GM21423 (cell line): ENCODE data around the gene CFAP54.
A peak's percentile ranks its signal among the peaks of the same experiment; 100 is the strongest.
"Not testable (repeated sequence)": the region's sequence is repeated elsewhere in the genome, so short reads cannot be mapped to it uniquely, and the experiment has no call there.

Experiments used
- ATAC-seq: cut with Tn5 transposase; IDR thresholded peaks from one replicate; pipeline ENCODE4 v1.9.1; 2021; ENCODE audit warnings: mild to moderate bottlenecking, moderate library complexity; ENCODE audit not compliant: unreplicated experiment

The CFAP54 gene

DNA sequence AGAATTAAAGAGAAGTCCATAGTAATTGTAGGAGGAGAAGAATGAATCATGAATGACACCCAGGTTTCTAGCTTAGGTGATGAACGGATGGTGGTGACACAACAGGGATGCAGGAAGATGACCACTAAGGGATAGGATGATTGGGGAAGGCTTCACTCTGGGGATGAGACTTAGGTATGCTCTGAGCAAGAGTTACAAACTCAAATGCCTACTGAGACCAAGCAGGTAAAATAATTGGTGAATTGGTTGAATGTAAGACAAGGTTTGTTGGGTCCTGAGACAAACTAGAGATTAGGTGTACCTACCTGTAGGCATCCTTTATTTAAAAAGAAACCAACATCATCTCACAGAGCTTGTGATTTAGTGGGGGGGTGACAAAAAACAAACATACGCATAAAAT lies 116.3 kb downstream of the CFAP54 start:
- ATAC-seq = no peak

DNA sequence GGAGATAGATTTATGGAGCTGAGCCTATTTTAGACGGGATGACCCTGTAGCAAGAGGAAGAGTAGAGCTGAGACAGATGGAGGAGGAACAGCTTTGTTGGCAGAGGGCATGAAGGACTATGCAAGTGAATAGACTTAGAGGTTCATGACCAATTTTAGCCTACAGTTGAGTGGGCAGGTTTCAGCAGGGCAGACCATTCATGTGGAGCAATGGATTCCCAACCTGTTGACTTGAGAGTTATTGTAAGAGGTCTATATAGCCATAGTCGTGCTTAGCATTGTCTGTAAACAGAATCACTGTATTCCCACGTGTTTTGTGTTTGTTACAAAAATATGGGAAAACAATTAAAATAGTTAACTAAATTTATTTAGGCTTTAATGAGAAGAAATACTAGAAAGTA lies 116.8 kb downstream of the CFAP54 start:
- ATAC-seq = no peak

DNA sequence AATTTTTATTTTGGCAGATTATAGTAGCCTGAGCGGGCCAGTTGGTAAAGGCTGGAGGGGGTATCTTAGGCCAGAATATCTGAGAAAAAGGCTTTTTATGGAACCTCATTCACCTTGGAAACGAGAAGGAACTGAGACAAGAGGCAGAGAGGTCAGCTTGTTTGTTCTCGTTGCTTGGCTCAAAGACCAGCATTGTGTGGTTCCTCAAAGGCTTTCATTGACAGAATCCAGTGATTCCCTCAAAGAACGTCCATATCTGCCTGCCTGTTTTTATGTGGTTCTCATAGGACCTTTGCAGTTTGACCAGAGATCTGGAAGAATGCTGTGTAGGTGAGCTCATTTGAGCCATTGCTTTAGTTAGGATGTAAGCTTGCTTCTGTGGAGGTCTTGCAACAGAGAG lies 117.3 kb downstream of the CFAP54 start:
- no peak for ATAC-seq

DNA sequence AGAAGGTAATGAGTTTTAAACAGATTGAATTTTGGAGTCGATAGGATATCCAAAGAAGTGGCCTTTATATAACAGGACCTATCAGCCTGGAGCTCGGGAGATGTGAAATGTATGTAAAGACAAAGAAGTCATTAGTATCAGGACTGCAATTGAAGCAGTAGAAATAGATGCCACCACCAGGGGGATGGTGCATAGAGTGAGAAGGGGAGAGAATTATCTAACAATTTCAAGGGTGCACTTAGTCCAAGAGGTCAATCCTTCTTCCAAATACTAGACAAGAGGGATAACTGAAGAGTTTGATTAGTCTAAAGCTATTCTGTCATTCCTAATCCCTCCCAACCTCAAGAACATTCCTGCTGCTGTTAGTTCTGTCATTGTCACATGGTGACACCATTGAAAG lies 127.8 kb downstream of the CFAP54 start:
- no peak for ATAC-seq

DNA sequence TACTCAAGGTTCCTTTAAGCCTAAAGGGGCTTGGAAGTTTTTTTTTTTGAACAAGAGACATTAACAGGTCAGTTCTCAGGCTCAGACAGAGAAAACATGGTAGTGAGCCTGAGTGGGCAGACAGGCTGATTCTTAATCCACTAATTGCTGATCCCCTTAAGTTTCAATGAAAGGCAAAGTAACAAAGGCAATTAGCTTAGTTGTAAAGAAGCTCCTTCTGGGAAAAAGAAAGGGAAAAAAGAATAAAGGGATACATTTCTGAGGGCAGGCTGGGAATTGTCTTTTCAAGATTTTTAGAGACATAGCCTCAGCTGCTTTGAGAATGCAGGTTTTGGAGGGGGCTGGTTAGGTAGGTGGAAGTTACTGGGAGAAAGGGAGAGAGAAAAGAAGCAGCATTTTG lies 133.8 kb downstream of the CFAP54 start:
- no peak for ATAC-seq

DNA sequence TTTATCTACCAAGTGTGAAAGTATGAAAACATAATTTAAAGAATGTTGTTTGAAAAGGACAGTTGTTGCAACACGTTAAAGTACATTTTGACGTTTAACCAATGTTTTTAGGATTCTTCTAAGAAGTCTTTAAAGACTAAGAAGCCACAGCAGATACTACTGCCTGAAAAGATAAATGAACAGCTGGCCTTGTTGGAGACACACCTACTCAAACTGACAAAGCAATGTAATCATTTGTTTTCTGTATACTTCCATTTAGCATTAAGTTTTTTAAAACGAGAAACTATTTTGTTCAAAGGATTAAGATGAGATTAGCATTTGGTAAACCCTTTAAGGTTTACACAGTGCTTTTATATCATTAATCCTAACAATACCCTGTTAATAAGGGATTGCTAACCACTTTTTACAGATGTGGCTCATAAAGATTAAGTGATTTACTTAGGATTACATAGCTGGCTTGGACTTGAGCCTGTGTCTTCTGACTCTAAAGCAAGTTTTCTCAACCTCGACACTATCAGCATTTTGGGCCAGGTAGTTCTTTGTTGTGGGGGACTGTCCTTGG lies 134.4 kb downstream of the CFAP54 start:
- no peak for ATAC-seq

DNA sequence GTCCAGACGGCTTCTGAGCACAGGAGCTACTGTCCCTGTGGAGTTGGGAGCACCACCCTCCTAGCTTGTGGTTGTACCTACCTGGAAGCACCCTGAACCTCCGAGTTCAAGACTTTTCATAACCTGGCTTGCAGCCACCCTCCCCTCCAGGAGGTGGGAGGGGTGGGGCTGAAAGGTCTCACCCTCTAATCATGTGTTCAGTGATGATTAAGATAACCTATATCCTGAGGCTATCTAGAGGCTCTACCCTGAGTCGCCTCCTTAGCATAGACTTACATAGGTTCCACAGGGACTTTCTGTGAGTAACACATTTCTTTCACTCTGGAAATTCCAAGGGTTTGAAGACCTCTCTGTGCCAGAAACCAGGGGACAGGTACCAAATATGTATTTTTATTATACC lies 146.5 kb downstream of the CFAP54 start:
- ATAC-seq = no peak

DNA sequence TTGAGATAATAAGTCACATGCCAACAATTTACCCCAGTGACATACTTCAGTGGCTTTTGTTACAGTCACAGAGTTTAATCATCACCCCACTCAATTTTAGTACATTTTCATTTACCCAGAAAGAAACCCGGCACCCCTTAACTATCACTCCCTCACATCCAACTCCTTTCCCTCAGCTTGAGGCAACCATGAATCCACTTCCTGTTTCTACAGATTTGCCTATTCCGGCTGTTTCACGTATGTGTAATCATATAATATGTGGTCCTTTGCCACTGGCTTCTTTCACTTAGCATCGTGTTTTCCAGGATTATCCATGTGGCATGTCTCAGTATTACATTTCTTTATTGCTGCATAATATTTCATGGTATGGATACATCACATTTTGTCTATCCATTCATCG lies 147.5 kb downstream of the CFAP54 start:
- ATAC-seq = no peak

DNA sequence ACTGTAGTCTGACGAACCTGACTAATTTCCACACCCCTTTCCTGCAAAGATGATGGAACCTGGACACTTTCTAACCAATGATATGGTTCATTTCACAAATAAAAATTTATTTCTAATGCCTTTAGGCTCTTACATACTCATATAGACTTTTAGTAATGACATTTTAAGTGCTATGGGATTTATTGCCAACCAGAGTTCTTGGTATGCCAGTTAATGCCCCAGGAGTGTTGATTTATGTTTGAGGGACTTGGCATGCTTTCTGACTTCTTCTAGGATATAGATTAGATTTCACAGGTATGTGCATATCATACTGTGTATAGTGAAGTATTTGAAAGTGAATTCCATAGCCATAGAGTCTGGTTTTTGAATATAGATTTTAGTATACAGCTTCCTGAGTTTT lies 159.5 kb downstream of the CFAP54 start:
- no peak for ATAC-seq

DNA sequence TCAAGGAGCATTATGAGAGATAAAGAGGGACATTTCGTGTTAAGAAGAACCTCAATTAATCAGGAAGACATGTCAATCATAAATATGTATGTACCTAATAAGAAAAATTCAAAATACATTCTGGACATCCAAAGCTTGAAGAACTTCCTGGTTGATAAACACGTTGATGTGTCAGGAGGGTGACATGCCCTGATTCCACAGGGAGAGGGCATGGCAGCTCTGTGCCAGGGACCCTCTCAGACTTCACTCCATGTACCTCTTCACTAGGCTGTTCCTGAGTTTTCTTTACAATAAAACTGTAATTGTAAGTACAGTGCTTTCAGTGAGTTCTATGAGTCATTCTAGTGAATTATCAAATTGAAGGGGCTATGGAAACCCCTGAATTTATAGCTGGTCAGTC lies 163.5 kb downstream of the CFAP54 start:
- ATAC-seq = no peak

DNA sequence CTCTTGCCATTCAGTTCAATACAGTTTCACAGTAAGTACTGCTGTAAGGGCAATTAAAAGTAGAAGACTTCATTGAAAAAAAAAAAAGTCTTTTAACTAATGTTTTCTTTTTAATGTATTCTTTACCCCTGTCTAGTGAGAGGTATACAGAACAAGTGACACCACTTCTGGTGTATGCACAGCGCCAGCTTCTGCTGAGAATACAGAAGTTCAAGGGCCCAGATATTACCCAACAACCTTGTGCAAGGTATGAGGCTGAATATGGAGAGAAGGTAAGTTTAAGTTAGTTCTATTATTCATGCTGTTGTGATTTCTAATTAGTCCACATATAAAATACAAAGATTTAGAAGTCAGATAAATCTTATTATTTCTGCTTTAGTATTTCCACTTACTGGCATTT lies 168.7 kb downstream of the CFAP54 start:
- ATAC-seq = no peak

DNA sequence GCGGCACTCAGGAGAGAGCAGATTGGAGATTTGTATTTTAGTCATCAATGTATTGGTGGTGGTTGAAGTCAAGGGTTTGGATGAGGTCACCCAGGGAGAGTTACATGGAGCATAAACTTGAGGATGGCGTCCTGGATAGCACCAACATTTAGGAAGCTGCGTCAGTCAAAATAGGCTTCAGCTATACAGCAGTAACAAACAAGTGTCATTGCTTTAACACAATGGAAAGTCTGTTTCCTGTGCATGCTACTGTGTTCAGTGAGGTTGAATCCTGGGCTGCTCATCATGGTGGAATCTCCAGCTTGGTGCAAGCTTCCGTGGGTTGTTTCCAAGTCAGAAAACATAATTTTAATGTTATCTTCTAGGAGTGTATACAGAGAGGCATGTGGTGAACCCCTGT lies 180.4 kb downstream of the CFAP54 start:
- no peak for ATAC-seq

DNA sequence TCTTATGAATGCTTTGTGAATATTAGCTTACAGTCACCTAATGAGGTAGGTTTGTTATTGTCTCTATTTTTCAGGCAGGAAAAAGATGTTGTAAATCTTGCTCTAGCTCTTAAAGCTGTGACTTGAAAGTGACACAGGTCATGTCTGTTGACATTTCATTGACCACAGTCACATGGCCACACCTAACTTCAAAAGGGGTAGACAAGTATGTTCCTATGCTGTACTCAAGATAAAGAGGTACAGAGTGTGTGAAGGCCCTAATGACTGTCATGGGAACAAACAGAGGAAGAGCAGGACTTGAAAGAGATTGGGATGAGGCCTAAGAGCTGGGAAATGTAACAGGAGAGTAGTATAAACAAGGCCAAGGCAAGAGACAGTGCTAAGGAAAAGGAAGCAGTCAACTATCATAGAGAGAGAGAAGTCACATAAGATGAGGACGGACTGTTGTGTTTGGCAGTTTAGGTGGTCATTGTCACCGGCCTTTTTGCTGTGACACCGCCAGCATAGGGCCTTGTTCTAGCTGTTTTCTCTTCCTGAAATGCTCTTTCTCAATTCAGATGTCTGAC lies 181.0 kb downstream of the CFAP54 start:
- no peak for ATAC-seq

DNA sequence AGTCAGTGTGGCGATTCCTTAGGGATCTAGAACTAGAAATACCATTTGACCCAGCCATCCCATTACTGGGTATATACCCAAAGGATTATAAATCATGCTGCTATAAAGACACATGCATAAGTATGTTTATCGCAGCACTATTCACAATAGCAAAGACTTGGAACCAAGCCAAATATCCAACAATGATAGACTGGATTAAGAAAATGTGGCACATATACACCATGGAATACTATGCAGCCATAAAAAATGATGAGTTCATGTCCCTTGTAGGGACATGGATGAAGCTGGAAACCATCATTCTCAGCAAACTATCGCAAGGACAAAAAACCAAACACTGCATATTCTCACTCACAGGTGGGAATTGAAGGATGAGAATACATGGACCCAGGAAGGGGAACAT lies 186.1 kb downstream of the CFAP54 start:
- not testable (repeated sequence) for ATAC-seq

DNA sequence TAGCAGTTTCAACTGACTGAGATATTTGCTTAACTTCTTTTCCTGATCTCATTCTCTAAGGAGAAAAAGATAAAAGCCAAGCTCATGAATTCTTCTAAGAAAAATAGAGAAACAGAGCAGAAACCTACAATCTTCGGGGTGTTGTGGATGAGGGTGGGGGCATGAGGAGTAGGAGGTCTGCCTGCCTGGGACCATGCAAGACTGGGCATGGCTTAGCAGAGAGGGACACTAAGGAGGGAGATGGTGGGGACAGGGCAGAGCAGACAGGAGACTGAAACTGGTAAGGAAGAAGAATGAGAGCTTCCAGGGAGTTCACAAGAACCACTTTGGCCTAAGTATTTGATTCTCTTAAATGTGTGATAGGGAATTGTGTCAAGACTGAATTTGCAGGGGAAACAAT lies 188.0 kb downstream of the CFAP54 start:
- no peak for ATAC-seq

DNA sequence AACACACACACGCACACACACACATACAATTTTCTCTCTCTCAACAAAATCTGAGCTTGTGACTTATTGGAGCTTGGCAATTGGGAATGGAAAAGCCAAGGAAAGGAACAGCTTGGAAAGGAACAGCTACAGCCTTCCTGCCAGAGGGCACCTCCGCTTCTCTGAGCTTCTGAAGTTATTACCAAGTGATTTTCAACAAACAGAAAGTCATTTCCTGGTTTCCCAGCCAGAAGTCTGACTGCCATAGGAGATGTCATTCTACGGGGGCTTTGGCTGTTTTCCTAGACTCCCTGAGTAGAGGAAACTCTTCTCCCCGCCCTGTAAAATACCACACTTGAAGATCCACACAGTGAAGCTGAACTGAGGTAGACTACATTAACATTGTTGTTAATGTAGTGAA lies 198.3 kb downstream of the CFAP54 start:
- ATAC-seq = no peak

DNA sequence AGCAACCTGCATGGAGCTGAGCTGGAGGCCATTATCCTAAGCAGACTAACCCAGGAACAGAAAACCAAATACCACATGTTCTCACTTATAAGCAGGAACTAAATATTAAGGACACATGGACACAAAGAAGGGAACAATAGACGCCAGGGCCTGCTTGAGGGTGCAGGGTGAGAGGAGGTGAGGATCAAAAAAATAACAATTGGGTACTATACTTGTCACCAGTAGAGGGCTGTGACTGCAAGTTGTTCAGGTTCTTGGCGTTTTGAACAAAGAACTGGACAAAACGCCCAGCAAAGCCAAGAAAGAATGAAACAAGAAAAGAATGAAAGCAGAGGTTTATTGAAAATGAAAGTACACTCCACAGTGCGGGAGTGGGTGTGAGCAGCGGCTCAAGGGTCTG lies 209.1 kb downstream of the CFAP54 start:
- ATAC-seq = no peak

DNA sequence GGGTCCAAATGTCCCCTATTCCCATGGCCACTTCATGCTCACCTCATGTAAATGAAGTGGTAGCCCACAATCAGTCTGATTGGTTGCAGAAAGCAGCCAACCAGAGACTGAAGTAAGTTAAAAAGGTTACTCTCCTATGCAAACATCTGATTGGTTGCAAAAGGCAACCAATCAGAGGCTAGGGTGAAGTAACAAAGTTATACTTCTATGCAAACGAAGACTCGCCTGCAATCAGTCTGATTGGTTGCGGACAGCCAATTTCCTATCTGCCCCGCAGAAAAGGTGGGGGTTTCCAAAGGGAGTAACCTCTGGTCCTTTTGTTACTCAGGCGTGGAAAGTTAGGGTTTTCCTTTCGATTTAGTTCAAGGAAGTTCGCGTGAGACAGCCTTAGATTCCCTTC lies 209.6 kb downstream of the CFAP54 start:
- no peak for ATAC-seq

DNA sequence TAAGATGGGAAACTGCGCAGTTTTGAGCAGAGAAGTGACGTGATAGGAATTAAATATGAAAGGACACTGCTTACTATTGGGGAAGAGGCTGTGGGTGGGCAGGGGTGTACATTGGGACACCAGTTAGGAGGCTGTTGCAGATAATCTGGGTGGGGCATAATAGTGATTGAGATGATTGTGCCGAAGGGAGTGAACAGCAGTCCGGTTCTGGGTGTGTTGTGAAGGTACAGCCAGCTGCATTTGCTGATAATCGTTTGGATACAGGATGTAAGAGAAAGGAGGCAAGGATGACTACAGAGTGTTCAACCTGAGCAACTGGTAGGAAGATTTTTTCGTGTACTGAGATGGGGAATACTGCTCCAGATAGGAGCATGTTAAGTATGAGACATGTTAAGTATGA lies 212.5 kb downstream of the CFAP54 start:
- no peak for ATAC-seq

DNA sequence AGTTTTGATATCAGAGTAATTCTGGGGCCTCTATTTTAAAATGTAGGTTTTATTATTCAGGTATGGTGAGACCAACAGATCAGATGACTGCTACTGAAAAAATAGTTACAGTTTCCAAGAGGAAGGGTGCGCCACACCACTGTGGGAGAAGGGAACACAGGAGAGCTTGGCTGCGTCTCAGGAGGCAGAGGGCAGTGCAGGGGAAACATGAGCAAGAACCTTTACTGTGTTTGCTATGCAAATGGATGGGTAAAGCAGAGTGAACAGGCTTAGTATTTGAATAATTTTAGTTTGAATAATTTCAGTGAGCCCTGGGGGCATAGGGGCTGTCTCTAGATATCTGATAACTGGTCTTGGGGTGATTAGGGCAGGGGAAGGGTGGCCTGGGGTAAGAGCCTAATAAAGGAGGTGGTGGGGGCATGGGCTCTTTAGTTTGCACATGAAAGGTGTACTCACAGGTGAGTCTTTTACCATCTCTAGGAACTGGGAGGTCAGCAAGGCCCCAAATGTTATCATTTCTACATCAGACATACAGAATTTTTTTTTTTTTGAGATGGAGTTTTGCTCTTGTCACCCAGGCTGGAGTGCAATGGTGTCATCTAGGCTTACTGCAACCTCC lies 220.9 kb downstream of the CFAP54 start:
- no peak for ATAC-seq

DNA sequence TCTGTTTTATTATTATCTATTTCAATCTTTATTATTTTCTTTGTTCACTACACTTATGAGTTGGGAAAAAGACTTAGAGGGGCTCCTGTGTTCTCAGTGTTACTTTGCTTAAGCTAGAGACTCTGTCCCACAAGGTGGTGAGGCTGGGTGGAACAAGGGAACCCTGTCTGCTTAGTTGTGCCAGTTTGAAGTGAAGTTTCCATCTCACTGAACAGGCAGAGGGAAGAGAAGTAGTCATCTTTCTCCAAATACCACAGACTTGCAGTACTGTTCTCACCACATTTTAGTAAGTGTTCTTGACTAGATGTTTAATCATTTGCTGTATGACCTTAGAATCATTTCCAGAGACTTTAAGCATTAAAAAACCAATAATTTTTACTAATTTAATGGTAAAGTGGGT lies 222.0 kb downstream of the CFAP54 start:
- peak; percentile 71 for ATAC-seq

DNA sequence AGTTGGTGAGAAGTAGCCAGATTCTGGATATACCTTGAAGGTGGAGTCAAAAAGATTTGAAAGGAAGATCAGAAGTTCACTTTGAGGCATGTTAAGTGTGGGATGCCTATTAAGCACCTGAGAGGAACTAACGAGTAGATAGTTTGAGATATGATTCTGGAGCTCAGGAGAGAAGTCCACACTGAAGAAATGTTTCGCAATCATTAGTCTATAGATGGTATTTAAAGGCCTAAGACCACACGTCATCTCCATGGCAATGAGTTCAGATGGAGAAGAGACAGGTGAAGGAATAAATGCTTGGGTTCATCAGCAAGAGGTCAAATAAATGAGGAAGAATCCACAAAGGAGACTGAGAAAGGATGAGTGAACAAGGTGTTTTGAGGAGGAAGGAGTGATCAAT lies 224.8 kb downstream of the CFAP54 start:
- ATAC-seq = no peak
